K562 (cell line): ENCODE data around the gene NANS. TPM values are rescaled to one million over a fixed set of nuclear protein-coding genes. Genes with fewer than 3 reads are reported as not detected.

Experiments used
- ATAC-seq: fragments of 200-7000 bp; cut with Tn5 transposase; 3 replicates; pipeline ENCODE4 v1.9.1; 2020; ENCODE audit warnings: moderate library complexity
- BruUV-seq: library from RNA; stranded (reverse); fragments of 400-500 nt; replicated peaks from 2 replicates; lab custom pipeline; 2021; lab: Mats Ljungman, UMichigan
- CTCF ChIA-PET: fragments of 300-600 bp; formaldehyde crosslinking; extraction: SDS; loops from one replicate; lab custom pipeline; 2021; ENCODE audit warnings: low intra/inter-chr PET ratio; lab: Yijun Ruan, JAX
- POLR2A ChIA-PET: fragments of 300-600, 350-650 bp; sonication (Branson Sonifier 250); formaldehyde crosslinking; extraction: SDS; loops from one replicate; lab custom pipeline; 2021; ENCODE audit warnings: antibody characterized with exemption, inconsistent platforms; lab: Yijun Ruan, JAX
- DNase-seq, 4 experiments: peaks; one replicate each; pipeline versions ENCODE4 v3.0.0 to v3.0.0-alpha.2; 2011 to 2018; ENCODE audit warnings: low spot score in 3 of 4, mixed read lengths in 3 of 4; ENCODE audit errors: extremely low read depth in 1 of 4
- FAIRE-seq: peaks from 2 replicates; lab custom pipeline; 2011; peaks lifted over from hg19 to GRCh38; lab: Jason Lieb, UNC
- H2AFZ ChIP-seq: 2 replicates; pipeline ENCODE4 v1.6.0; 2011; ENCODE audit warnings: low read depth, low read length, control low read depth, inconsistent platforms
- H3K27ac ChIP-seq: fragments of 200-600 bp; 3 replicates; pipeline ENCODE4 v1.8.0; 2011; ENCODE audit warnings: low read depth, mild to moderate bottlenecking, control low read depth, inconsistent platforms, low read length, moderate library complexity, mixed read lengths; ENCODE audit errors: extremely low read depth
- H3K27me3 ChIP-seq, 2 experiments: fragments of 300-600 bp in 1 of 2; 2 replicates in 1 of 2; 3 replicates in 1 of 2; pipeline versions ENCODE4 v1.6.0 to v1.8.0; 2011; ENCODE audit warnings: inconsistent platforms in 2 of 2, low read length in 2 of 2, mild to moderate bottlenecking in 1 of 2, mixed read lengths in 1 of 2, moderate library complexity in 1 of 2; ENCODE audit not compliant: control insufficient read depth in 2 of 2, insufficient read depth in 2 of 2
- H3K36me3 ChIP-seq: fragments of 300-600 bp; 3 replicates; pipeline ENCODE4 v1.8.0; 2011; ENCODE audit warnings: mild to moderate bottlenecking, low read length, inconsistent platforms; ENCODE audit not compliant: control insufficient read depth, insufficient read depth
- H3K4me1 ChIP-seq, 2 experiments: fragments of 200-600 bp in 1 of 2; replicated peaks in 1 of 2; 2 replicates in 1 of 2; 3 replicates in 1 of 2; pipeline versions ENCODE4 v1.5.1 to v1.8.0; 2011; ENCODE audit warnings: inconsistent platforms in 2 of 2, low read length in 2 of 2, mild to moderate bottlenecking in 1 of 2, mixed read lengths in 1 of 2, moderate library complexity in 1 of 2; ENCODE audit not compliant: control insufficient read depth in 2 of 2, insufficient read depth in 2 of 2
- H3K4me2 ChIP-seq: 2 replicates; pipeline ENCODE4 v1.6.1; 2011; ENCODE audit warnings: low read length, control low read depth, inconsistent platforms, mixed read lengths; ENCODE audit not compliant: insufficient read depth
- H3K4me3 ChIP-seq: fragments of 200-600 bp; sonication (generic), shearing (Covaris generic); 2 replicates; pipeline ENCODE4 v1.5.1; 2016; ENCODE audit warnings: control low read depth, inconsistent platforms
- H3K79me2 ChIP-seq: fragments of 200-600 bp; 3 replicates; pipeline ENCODE4 v1.8.0; 2011; ENCODE audit warnings: low read length, inconsistent platforms; ENCODE audit not compliant: control insufficient read depth, insufficient read depth
- H3K9ac ChIP-seq, 2 experiments: 2 replicates each; pipeline versions ENCODE4 v1.6.0 to v1.6.1; 2011; ENCODE audit warnings: low read depth in 2 of 2, low read length in 2 of 2, control low read depth in 1 of 2, inconsistent platforms in 1 of 2, mild to moderate bottlenecking in 1 of 2, mixed read lengths in 1 of 2; ENCODE audit not compliant: insufficient read depth in 1 of 2
- H3K9me1 ChIP-seq: one replicate; pipeline ENCODE4 v1.6.0; 2011; ENCODE audit warnings: inconsistent platforms, mild to moderate bottlenecking, low read length, moderate library complexity; ENCODE audit not compliant: control insufficient read depth, insufficient read depth
- H3K9me3 ChIP-seq: replicated peaks from 2 replicates; pipeline ENCODE4 v1.5.1; 2011; ENCODE audit warnings: low read depth, low read length, inconsistent platforms; ENCODE audit not compliant: control insufficient read depth, insufficient read depth
- H4K20me1 ChIP-seq: replicated peaks from 2 replicates; pipeline ENCODE4 v1.6.1; 2011; ENCODE audit warnings: low read length, inconsistent platforms, mixed read lengths; ENCODE audit not compliant: control insufficient read depth, insufficient read depth
- AFF4 ChIP-seq: sonication (generic); formaldehyde crosslinking; IDR thresholded peaks from 2 replicates; pipeline ENCODE4 v1.8.0; 2023; ENCODE audit warnings: mild to moderate bottlenecking, missing genetic modification reagents
- HNRNPL ChIP-seq: fragments of 200-400 bp; formaldehyde crosslinking; IDR thresholded peaks from 2 replicates; pipeline ENCODE4 v1.6.1; 2017; ENCODE audit warnings: low read depth, mild to moderate bottlenecking, low read length
- MYBL2 ChIP-seq, 2 experiments: fragments of 450-650 bp in 1 of 2; sonication (generic) in 1 of 2; formaldehyde crosslinking in 1 of 2; IDR thresholded peaks; 2 replicates each; pipeline versions ENCODE4 v1.6.1 to v1.8.1; 2017 to 2022; ENCODE audit warnings: borderline replicate concordance in 1 of 2, inconsistent platforms in 1 of 2, low read depth in 1 of 2, mild to moderate bottlenecking in 1 of 2, missing genetic modification reagents in 1 of 2, moderate library complexity in 1 of 2
- PHB ChIP-seq: fragments of 250-450 bp; sonication (Bioruptor Pico); IDR thresholded peaks from 2 replicates; pipeline ENCODE4 v1.5.0; 2021
- WHSC1 ChIP-seq: IDR thresholded peaks from one replicate; pipeline ENCODE4 v1.6.1; 2012; ENCODE audit warnings: low read length, control low read depth, inconsistent platforms
- ZNF551 ChIP-seq: fragments of 250-450 bp; sonication (Bioruptor Pico); IDR thresholded peaks from 2 replicates; pipeline ENCODE4 v1.5.0; 2021; ENCODE audit warnings: mild to moderate bottlenecking, moderate library complexity
- WGBS: fragments of 100-300 bp; shearing (Covaris generic); methylation state at CpG from one replicate; pipeline ENCODE4 v1.1.6; 2016; ENCODE audit warnings: low coverage, mixed read lengths; ENCODE audit not compliant: insufficient coverage; ENCODE audit errors: missing lambda C conversion rate; 5-methylcytosine and 5-hydroxymethylcytosine counted together
- in situ Hi-C: fragments of 300-500 bp; cut with MboI; formaldehyde crosslinking; loops from 4 replicates; pipeline ENCODE4 v1.15.0; 2018; ENCODE audit warnings: inconsistent platforms, mixed read lengths
- intact Hi-C: fragments of 100-400 bp; cut with micrococcal nuclease; formaldehyde crosslinking; loops from 2 replicates; pipeline ENCODE4 v1.14.2; 2022
- polyA plus RNA-seq, 8 experiments: library from polyadenylated mRNA; depleted of rRNA in 4 of 8; stranded (reverse) in 5 of 8; unstranded in 3 of 8; fragments of >200 nt; fragmentation: Nextera tagmentation in 2 of 8; fragmentation: Illumina TruSeq in 1 of 8; extraction: Ambion mirVana in 2 of 8; extraction: Trizol in 1 of 8; gene quantifications; 2 replicates each; pipeline versions ENCODE4 v1.2.1 to v1.2.3, GENCODE V29; 2011 to 2014; ENCODE audit warnings: inconsistent platforms in 1 of 8, missing spikeins in 1 of 8
- total RNA-seq, 7 experiments: library from RNA; depleted of rRNA in 6 of 7; stranded (reverse); fragments of >200 nt in 6 of 7; fragmentation: Illumina TruSeq in 2 of 7; extraction: Trizol in 2 of 7; gene quantifications; 2 replicates each; pipeline versions ENCODE4 v1.2.1 to v1.2.3, GENCODE V29; 2011 to 2021; ENCODE audit warnings: low replicate concordance in 1 of 7
- TF ChIP-seq, protein P1 (sequence below): fragments of 450-650 bp; IDR thresholded peaks from 2 replicates; pipeline ENCODE4 v1.6.1; 2014; ENCODE audit warnings: low read depth, mild to moderate bottlenecking, moderate library complexity, borderline replicate concordance
- TF ChIP-seq, protein P2 (sequence below): sonication (generic); formaldehyde crosslinking; IDR thresholded peaks from 2 replicates; pipeline ENCODE4 v1.8.1; 2023; ENCODE audit warnings: mild to moderate bottlenecking, missing genetic modification reagents
- TF ChIP-seq, protein P3 (sequence below): fragments of 450-650 bp; IDR thresholded peaks from 2 replicates; pipeline ENCODE4 v1.6.1; 2017; ENCODE audit warnings: antibody characterized with exemption, mild to moderate bottlenecking

Gene NANS
- total and polyA plus RNA-seq, 9 of the 15 experiments (the other 6 are each of a cell fraction or from before 2014, with no cell fraction given): 37.1 to 181 (median 137) TPM

- no TSS peak for BruUV-seq
- no peaks in the 10 kb centered on the region for H3K9me1 ChIP-seq
- H4K20me1 ChIP-seq: no peaks in the 10 kb centered on the region
- in situ Hi-C loops: no loop called here
- H3K79me2 ChIP-seq: 0 out of 3 replicates have a peak, but pooled peaks cover 2% of the 10 kb centered on the region
- no peaks in the 10 kb centered on the region for H3K27me3 ChIP-seq
- no peak overlapping the region for H3K4me3 ChIP-seq
- POLR2A ChIA-PET: interaction anchor here (0.6 to 2.4 kb wide), 2 partner anchors 11 to 16 kb away, joined by 4 to 6 read pairs; no protein-coding TSS in a partner anchor
- H3K27ac ChIP-seq: no peak overlapping the region
- ATAC-seq: no peak
- DNase-seq: no peak
- H3K9me3 ChIP-seq: no peaks in the 10 kb centered on the region
- no peak overlapping the region for H3K9ac ChIP-seq
- CTCF ChIA-PET: no interaction called here
- H3K36me3 ChIP-seq: peaks cover 73% of the 10 kb centered on the region; the same call in 2 of the 3 replicates
- H2AFZ ChIP-seq: no peak overlapping the region
- no peak overlapping the region for H3K4me2 ChIP-seq
- no peak for FAIRE-seq
- intact Hi-C loops: no loop called here
- WGBS: 93% methylated on average over 2 of the region's 2 CpGs
- H3K4me1 ChIP-seq: no peaks in the 10 kb centered on the region
- TF ChIP-seq AFF4 (CRISPR knock-in tag): no peak
- TF ChIP-seq, protein P1, sequence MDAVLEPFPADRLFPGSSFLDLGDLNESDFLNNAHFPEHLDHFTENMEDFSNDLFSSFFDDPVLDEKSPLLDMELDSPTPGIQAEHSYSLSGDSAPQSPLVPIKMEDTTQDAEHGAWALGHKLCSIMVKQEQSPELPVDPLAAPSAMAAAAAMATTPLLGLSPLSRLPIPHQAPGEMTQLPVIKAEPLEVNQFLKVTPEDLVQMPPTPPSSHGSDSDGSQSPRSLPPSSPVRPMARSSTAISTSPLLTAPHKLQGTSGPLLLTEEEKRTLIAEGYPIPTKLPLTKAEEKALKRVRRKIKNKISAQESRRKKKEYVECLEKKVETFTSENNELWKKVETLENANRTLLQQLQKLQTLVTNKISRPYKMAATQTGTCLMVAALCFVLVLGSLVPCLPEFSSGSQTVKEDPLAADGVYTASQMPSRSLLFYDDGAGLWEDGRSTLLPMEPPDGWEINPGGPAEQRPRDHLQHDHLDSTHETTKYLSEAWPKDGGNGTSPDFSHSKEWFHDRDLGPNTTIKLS: no peak
- no peak for TF ChIP-seq PHB (CRISPR knock-in tag)
- TF ChIP-seq, protein P2, sequence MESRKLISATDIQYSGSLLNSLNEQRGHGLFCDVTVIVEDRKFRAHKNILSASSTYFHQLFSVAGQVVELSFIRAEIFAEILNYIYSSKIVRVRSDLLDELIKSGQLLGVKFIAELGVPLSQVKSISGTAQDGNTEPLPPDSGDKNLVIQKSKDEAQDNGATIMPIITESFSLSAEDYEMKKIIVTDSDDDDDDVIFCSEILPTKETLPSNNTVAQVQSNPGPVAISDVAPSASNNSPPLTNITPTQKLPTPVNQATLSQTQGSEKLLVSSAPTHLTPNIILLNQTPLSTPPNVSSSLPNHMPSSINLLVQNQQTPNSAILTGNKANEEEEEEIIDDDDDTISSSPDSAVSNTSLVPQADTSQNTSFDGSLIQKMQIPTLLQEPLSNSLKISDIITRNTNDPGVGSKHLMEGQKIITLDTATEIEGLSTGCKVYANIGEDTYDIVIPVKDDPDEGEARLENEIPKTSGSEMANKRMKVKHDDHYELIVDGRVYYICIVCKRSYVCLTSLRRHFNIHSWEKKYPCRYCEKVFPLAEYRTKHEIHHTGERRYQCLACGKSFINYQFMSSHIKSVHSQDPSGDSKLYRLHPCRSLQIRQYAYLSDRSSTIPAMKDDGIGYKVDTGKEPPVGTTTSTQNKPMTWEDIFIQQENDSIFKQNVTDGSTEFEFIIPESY (CRISPR knock-in tag): no peak
- TF ChIP-seq MYBL2 (IDR thresholded peaks at IDR 0.05; ENCODE audit: low read depth): no peak
- TF ChIP-seq MYBL2 (CRISPR knock-in tag; IDR thresholded peaks at IDR 0.05; ENCODE audit: borderline replicate concordance): no peak
- TF ChIP-seq HNRNPL: no peak
- TF ChIP-seq, protein P3, sequence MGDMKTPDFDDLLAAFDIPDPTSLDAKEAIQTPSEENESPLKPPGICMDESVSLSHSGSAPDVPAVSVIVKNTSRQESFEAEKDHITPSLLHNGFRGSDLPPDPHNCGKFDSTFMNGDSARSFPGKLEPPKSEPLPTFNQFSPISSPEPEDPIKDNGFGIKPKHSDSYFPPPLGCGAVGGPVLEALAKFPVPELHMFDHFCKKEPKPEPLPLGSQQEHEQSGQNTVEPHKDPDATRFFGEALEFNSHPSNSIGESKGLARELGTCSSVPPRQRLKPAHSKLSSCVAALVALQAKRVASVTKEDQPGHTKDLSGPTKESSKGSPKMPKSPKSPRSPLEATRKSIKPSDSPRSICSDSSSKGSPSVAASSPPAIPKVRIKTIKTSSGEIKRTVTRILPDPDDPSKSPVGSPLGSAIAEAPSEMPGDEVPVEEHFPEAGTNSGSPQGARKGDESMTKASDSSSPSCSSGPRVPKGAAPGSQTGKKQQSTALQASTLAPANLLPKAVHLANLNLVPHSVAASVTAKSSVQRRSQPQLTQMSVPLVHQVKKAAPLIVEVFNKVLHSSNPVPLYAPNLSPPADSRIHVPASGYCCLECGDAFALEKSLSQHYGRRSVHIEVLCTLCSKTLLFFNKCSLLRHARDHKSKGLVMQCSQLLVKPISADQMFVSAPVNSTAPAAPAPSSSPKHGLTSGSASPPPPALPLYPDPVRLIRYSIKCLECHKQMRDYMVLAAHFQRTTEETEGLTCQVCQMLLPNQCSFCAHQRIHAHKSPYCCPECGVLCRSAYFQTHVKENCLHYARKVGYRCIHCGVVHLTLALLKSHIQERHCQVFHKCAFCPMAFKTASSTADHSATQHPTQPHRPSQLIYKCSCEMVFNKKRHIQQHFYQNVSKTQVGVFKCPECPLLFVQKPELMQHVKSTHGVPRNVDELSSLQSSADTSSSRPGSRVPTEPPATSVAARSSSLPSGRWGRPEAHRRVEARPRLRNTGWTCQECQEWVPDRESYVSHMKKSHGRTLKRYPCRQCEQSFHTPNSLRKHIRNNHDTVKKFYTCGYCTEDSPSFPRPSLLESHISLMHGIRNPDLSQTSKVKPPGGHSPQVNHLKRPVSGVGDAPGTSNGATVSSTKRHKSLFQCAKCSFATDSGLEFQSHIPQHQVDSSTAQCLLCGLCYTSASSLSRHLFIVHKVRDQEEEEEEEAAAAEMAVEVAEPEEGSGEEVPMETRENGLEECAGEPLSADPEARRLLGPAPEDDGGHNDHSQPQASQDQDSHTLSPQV: no peak
- no peak for TF ChIP-seq ZNF551
- TF ChIP-seq WHSC1: no peak
These were observed 51.4 kb downstream of the NANS start for GRCh38 chr9:98107926-98108325.
